ENCODE measurements around the gene PRKACB. TPM values are rescaled to one million over a fixed set of nuclear protein-coding genes. Genes with fewer than 3 reads are reported as not detected.

Gene PRKACB
- total RNA-seq, 1 donor from 2014 or later, result 44.1 TPM

DNA sequence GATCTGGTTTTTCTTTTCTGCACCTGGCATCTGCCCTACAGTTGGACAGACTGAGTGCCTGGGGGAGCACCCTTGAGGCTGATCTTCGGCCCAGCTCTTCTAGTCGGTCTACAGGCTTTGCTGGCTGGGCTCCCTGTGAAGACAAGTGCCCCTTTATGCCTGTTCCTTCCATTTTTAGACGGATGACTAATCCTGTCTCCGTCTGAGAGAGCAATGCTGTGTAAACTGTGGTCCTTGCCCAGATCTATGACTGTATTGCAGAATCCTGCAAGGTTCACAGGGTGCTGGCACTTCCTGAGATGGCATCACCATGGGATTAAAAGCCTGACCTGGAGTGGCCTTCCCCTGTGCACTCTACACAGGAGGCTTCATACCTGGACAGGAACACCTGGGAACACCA lies 109.8 kb downstream of the PRKACB start:
- no peak overlapping the region for H3K27ac ChIP-seq

DNA sequence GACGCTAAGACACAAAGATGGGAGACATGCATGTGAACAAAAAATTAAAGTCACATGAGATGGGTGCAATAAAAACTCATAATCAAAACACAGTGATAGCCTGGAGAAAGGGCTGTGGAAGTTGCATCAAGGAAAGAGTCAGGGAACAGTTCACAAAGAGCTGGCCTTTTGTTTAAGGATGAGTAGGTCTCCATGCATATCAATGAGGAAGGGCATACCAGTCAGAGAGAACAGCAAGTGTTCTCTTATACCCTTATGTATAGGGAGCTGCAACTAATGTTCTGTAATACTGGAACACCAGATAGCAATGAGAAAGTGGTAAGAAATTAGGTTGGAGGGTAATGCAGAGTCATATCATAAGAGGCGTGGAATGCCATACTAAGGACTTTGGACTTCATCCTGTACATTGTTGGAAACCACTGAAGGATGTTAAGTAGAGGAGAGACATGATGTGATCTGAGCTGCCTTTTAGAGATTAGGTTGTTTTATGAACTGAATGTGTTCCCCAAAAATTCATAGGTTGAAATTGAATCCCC lies 110.7 kb downstream of the PRKACB start:
- no peak overlapping the region for H3K4me2 ChIP-seq
- peaks cover 6% of the 10 kb centered on the region for H3K4me1 Mint-ChIP-seq
- no peak overlapping the region for H3K4me3 ChIP-seq
- H4K20me1 ChIP-seq (ENCODE audit: low read depth), result no peaks in the 10 kb centered on the region
- no peak overlapping the region for H2AFZ ChIP-seq (replicated peaks)
- no peaks in the 10 kb centered on the region for H3K36me3 Mint-ChIP-seq
- no peak overlapping the region for H3K9ac ChIP-seq
- H3K27ac Mint-ChIP-seq, result no peak overlapping the region
- peak; percentile 5 for DNase-seq (ENCODE audit: low spot score)
- H3K9me3 ChIP-seq (ENCODE audit: low read depth), result no peaks in the 10 kb centered on the region
- H3K9me3 Mint-ChIP-seq, result peaks cover 6% of the 10 kb centered on the region
- H3K27me3 ChIP-seq, result no peaks in the 10 kb centered on the region
- no peaks in the 10 kb centered on the region for H3K4me1 ChIP-seq
- no peak overlapping the region for H3K27ac ChIP-seq
- no peaks in the 10 kb centered on the region for H3K36me3 ChIP-seq
- H3K27me3 Mint-ChIP-seq (ENCODE audit: insufficient read depth, low read depth), result peaks cover 2% of the 10 kb centered on the region
- no peak for TF ChIP-seq EZH2phosphoT487 (IDR thresholded peaks at IDR 0.05)
- no peak for TF ChIP-seq EZH2 (IDR thresholded peaks at IDR 0.05)
- TF ChIP-seq, protein P1, sequence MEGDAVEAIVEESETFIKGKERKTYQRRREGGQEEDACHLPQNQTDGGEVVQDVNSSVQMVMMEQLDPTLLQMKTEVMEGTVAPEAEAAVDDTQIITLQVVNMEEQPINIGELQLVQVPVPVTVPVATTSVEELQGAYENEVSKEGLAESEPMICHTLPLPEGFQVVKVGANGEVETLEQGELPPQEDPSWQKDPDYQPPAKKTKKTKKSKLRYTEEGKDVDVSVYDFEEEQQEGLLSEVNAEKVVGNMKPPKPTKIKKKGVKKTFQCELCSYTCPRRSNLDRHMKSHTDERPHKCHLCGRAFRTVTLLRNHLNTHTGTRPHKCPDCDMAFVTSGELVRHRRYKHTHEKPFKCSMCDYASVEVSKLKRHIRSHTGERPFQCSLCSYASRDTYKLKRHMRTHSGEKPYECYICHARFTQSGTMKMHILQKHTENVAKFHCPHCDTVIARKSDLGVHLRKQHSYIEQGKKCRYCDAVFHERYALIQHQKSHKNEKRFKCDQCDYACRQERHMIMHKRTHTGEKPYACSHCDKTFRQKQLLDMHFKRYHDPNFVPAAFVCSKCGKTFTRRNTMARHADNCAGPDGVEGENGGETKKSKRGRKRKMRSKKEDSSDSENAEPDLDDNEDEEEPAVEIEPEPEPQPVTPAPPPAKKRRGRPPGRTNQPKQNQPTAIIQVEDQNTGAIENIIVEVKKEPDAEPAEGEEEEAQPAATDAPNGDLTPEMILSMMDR (IDR thresholded peaks at IDR 0.05), result no peak
- H3K79me2 ChIP-seq (ENCODE audit: low read depth), result no peaks in the 10 kb centered on the region
- no peaks in the 10 kb centered on the region for H3F3A ChIP-seq (ENCODE audit: low read depth)
- no peak overlapping the region for H3K4me3 Mint-ChIP-seq

More for the DNA sequence above, 109.8 kb downstream of the PRKACB start:
- no peaks in the 10 kb centered on the region for H3K27me3 ChIP-seq
- H2AFZ ChIP-seq (replicated peaks), result no peak overlapping the region
- no peak overlapping the region for H3K4me2 ChIP-seq
- no peak overlapping the region for H3K9ac ChIP-seq
- no peak overlapping the region for H3K4me3 ChIP-seq
- peaks cover 6% of the 10 kb centered on the region for H3K9me3 Mint-ChIP-seq
- H3K4me3 Mint-ChIP-seq, result no peak overlapping the region
- H3K27me3 Mint-ChIP-seq (ENCODE audit: insufficient read depth, low read depth), result no peaks in the 10 kb centered on the region
- TF ChIP-seq EZH2phosphoT487 (IDR thresholded peaks at IDR 0.05), result no peak
- no peak for TF ChIP-seq EZH2 (IDR thresholded peaks at IDR 0.05)
- TF ChIP-seq, protein P1 (IDR thresholded peaks at IDR 0.05), result no peak
- H3K4me1 ChIP-seq, result no peaks in the 10 kb centered on the region
- H4K20me1 ChIP-seq (ENCODE audit: low read depth), result no peaks in the 10 kb centered on the region
- no peaks in the 10 kb centered on the region for H3K79me2 ChIP-seq (ENCODE audit: low read depth)
- no peak overlapping the region for H3K27ac Mint-ChIP-seq
- DNase-seq (ENCODE audit: low spot score), result no peak
- no peaks in the 10 kb centered on the region for H3K36me3 Mint-ChIP-seq
- H3K4me1 Mint-ChIP-seq, result peaks cover 6% of the 10 kb centered on the region
- H3K36me3 ChIP-seq, result no peaks in the 10 kb centered on the region
- H3F3A ChIP-seq (ENCODE audit: low read depth), result no peaks in the 10 kb centered on the region
- no peaks in the 10 kb centered on the region for H3K9me3 ChIP-seq (ENCODE audit: low read depth)

GRCh38 chr1:84255582-84255981 lies 111.5 kb downstream of the PRKACB start:
- Histone ChIP-seq H3K4me3 (no peak overlapping the region), H3K4me1 (no peaks in the 10 kb centered on the region), H3K36me3 (no peaks in the 10 kb centered on the region), H3K27ac (no peak overlapping the region), H3K27me3 (no peaks in the 10 kb centered on the region), H3K79me2 (ENCODE audit: low read depth) (no peaks in the 10 kb centered on the region), H4K20me1 (ENCODE audit: low read depth) (no peaks in the 10 kb centered on the region), H3F3A (ENCODE audit: low read depth) (no peaks in the 10 kb centered on the region), H3K9me3 (ENCODE audit: low read depth) (no peaks in the 10 kb centered on the region), H2AFZ (replicated peaks) (no peak overlapping the region), H3K9ac (no peak overlapping the region), H3K4me2 (no peak overlapping the region)
- TF ChIP-seq EZH2phosphoT487 (IDR thresholded peaks at IDR 0.05) (no peak), EZH2 (IDR thresholded peaks at IDR 0.05) (no peak)
- TF ChIP-seq, protein P1 (IDR thresholded peaks at IDR 0.05), result no peak
- DNase-seq (ENCODE audit: low spot score), result no peak
- H3K4me3 Mint-ChIP-seq, result no peak overlapping the region
- H3K36me3 Mint-ChIP-seq, result no peaks in the 10 kb centered on the region
- peaks cover 6% of the 10 kb centered on the region for H3K4me1 Mint-ChIP-seq
- H3K9me3 Mint-ChIP-seq, result peaks cover 4% of the 10 kb centered on the region
- peaks cover 2% of the 10 kb centered on the region for H3K27me3 Mint-ChIP-seq (ENCODE audit: insufficient read depth, low read depth)
- H3K27ac Mint-ChIP-seq, result no peak overlapping the region
